Endodermal cell (in vitro differentiated cells): ENCODE data around the gene LRRC1. TPM values are rescaled to one million over a fixed set of nuclear protein-coding genes. Genes with fewer than 3 reads are reported as not detected.
A peak's percentile ranks its signal among the peaks of the same experiment; 100 is the strongest.

Source experiments
- DNase-seq: peaks from one replicate; pipeline ENCODE4 v3.0.0-alpha.2; 2017
- H3K27ac ChIP-seq: 2 replicates; pipeline ENCODE4 v1.5.1; 2013; ENCODE audit warnings: mild to moderate bottlenecking, low read depth, low read length, moderate library complexity
- H3K27me3 ChIP-seq: 2 replicates; pipeline ENCODE4 v1.6.1; 2013; ENCODE audit warnings: mild to moderate bottlenecking, low read length, moderate library complexity; ENCODE audit not compliant: insufficient read depth, control insufficient read depth, poor library complexity, severe bottlenecking
- H3K36me3 ChIP-seq: 2 replicates; pipeline ENCODE4 v1.7.0; 2013; ENCODE audit warnings: mild to moderate bottlenecking, low read length, moderate library complexity; ENCODE audit not compliant: control insufficient read depth, insufficient read depth
- H3K4me1 ChIP-seq: one replicate; pipeline ENCODE4 v1.7.0; 2013; ENCODE audit warnings: low read length; ENCODE audit not compliant: control insufficient read depth, insufficient read depth
- H3K4me3 ChIP-seq: 2 replicates; pipeline ENCODE4 v1.5.1; 2013; ENCODE audit warnings: mild to moderate bottlenecking, low read length, moderate library complexity
- H3K9ac ChIP-seq: 2 replicates; pipeline ENCODE4 v1.6.1; 2013; ENCODE audit warnings: mild to moderate bottlenecking, low read length, moderate library complexity; ENCODE audit not compliant: poor library complexity, severe bottlenecking; ENCODE audit errors: extremely low read depth
- H3K9me3 ChIP-seq: 2 replicates; pipeline ENCODE4 v1.6.1; 2013; ENCODE audit warnings: mild to moderate bottlenecking, low read length, moderate library complexity; ENCODE audit not compliant: control insufficient read depth
- H3K27ac Mint-ChIP-seq: 2 replicates; pipeline ENCODE4 v1.8.0; 2020; ENCODE audit warnings: mixed read lengths
- H3K27me3 Mint-ChIP-seq: 2 replicates; pipeline ENCODE4 v1.8.0; 2021; ENCODE audit warnings: mild to moderate bottlenecking, mixed read lengths; ENCODE audit not compliant: insufficient read depth
- H3K36me3 Mint-ChIP-seq: 2 replicates; pipeline ENCODE4 v1.8.0; 2020; ENCODE audit warnings: low read depth, mixed read lengths
- H3K4me1 Mint-ChIP-seq: 2 replicates; pipeline ENCODE4 v1.8.0; 2020; ENCODE audit warnings: mixed read lengths
- H3K4me3 Mint-ChIP-seq: 2 replicates; pipeline ENCODE4 v1.8.0; 2020; ENCODE audit warnings: mild to moderate bottlenecking, moderate library complexity, mixed read lengths
- H3K9me3 Mint-ChIP-seq: 2 replicates; pipeline ENCODE4 v1.8.0; 2020; ENCODE audit warnings: mild to moderate bottlenecking, mixed read lengths
- WGBS, 2 experiments: methylation state at CpG; one replicate each; pipeline versions ENCODE4 v1.1.5 to v1.1.7; 2013; ENCODE audit warnings: missing lambda C conversion rate in 2 of 2, mixed read lengths in 1 of 2; ENCODE audit not compliant: insufficient coverage in 1 of 2, insufficient read length in 1 of 2; 5-methylcytosine and 5-hydroxymethylcytosine counted together
- total RNA-seq, 2 donors: library from RNA; stranded (reverse); fragmentation: NEBNext Ultra II Directional in 1 of 2; extraction: Animal tissue kit (Norgen Biotek cat#: 25700) in 1 of 2; gene quantifications; 2 replicates in 1 of 2; 3 replicates in 1 of 2; pipeline ENCODE4 v1.2.1, GENCODE V29; 2021
- TF ChIP-seq, protein P1 (sequence below): fragments of 200-600 bp; sonication (generic); conservative IDR thresholded peaks from 2 replicates; pipeline ENCODE4 v1.5.0; 2021; ENCODE audit warnings: antibody characterized with exemption, mild to moderate bottlenecking

The LRRC1 gene
- total RNA-seq, 2 donors from 2014 or later: 14.1 to 15.3 TPM

DNA sequence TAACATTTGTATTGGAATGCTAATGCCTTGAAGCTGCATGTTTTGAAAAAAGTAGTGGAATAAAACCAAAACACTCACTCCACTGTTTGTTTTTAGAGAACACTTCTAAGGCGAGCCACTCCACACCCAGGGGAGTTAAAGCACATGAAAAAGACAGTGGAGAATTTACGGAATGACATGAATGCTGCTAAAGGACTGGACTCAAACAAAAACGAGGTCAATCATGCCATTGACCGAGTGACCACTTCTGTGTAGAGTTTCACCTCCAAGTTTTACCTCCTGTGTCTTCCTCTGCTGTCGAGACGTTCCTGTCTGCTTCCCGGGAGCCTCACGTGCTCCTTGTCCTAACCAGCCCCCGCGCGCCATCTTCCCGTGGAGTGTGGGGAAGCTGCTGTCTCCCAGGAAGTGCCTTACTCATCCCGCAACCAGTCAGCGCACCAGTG lies 127.8 kb downstream of the LRRC1 start:
- Histone ChIP-seq H3K4me3 (no peak overlapping the region), H3K27me3 (no peaks in the 10 kb centered on the region), H3K9ac (no peak overlapping the region), H3K27ac (peak overlapping the region; percentile 42), H3K36me3 (peaks cover 3% of the 10 kb centered on the region), H3K9me3 (no peaks in the 10 kb centered on the region), H3K4me1 (no peaks in the 10 kb centered on the region)
- TF ChIP-seq, protein P1, sequence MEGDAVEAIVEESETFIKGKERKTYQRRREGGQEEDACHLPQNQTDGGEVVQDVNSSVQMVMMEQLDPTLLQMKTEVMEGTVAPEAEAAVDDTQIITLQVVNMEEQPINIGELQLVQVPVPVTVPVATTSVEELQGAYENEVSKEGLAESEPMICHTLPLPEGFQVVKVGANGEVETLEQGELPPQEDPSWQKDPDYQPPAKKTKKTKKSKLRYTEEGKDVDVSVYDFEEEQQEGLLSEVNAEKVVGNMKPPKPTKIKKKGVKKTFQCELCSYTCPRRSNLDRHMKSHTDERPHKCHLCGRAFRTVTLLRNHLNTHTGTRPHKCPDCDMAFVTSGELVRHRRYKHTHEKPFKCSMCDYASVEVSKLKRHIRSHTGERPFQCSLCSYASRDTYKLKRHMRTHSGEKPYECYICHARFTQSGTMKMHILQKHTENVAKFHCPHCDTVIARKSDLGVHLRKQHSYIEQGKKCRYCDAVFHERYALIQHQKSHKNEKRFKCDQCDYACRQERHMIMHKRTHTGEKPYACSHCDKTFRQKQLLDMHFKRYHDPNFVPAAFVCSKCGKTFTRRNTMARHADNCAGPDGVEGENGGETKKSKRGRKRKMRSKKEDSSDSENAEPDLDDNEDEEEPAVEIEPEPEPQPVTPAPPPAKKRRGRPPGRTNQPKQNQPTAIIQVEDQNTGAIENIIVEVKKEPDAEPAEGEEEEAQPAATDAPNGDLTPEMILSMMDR: no peak
- Mint-ChIP-seq H3K27ac (peak overlapping the region; percentile 70), H3K4me1 (peaks cover 4% of the 10 kb centered on the region), H3K36me3 (peaks cover 8% of the 10 kb centered on the region), H3K9me3 (no peaks in the 10 kb centered on the region), H3K27me3 (no peaks in the 10 kb centered on the region), H3K4me3 (no peak overlapping the region)
- DNase-seq: peak; percentile 72
- WGBS, 2 experiments: 54 to 79% methylated on average over 6 to 14 of the region's 14 CpGs

DNA sequence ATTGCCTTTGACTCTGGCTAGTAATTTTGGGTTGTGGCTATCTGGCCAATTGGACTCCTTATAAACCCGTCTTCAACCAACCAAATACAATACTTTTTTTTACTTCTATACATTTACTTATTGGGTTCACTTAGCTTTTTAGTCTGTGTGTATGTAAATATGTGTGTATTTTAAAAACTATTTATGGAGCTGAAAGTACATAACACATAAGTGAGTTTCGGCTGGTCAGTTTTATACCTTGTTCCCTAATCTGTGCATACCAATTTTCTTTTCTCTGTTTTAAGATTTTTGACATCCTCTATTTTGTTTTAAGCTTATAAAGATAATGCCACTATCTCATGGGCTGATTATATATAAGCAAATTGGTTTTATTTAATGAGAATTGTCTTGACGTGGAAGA lies 129.5 kb downstream of the LRRC1 start:
- Histone ChIP-seq H3K27ac (no peak overlapping the region), H3K4me1 (no peaks in the 10 kb centered on the region), H3K4me3 (no peak overlapping the region), H3K36me3 (peaks cover 3% of the 10 kb centered on the region), H3K27me3 (no peaks in the 10 kb centered on the region), H3K9ac (no peak overlapping the region), H3K9me3 (no peaks in the 10 kb centered on the region)
- TF ChIP-seq, protein P1: no peak
- H3K9me3 Mint-ChIP-seq: peaks cover 3% of the 10 kb centered on the region
- WGBS, 2 experiments: 100% methylated on average over 1 to 2 of the region's 3 CpGs
- no peak for DNase-seq
- no peaks in the 10 kb centered on the region for H3K27me3 Mint-ChIP-seq
- H3K27ac Mint-ChIP-seq: no peak overlapping the region
- H3K36me3 Mint-ChIP-seq: peaks cover 16% of the 10 kb centered on the region
- H3K4me3 Mint-ChIP-seq: no peak overlapping the region
- H3K4me1 Mint-ChIP-seq: peaks cover 4% of the 10 kb centered on the region

DNA sequence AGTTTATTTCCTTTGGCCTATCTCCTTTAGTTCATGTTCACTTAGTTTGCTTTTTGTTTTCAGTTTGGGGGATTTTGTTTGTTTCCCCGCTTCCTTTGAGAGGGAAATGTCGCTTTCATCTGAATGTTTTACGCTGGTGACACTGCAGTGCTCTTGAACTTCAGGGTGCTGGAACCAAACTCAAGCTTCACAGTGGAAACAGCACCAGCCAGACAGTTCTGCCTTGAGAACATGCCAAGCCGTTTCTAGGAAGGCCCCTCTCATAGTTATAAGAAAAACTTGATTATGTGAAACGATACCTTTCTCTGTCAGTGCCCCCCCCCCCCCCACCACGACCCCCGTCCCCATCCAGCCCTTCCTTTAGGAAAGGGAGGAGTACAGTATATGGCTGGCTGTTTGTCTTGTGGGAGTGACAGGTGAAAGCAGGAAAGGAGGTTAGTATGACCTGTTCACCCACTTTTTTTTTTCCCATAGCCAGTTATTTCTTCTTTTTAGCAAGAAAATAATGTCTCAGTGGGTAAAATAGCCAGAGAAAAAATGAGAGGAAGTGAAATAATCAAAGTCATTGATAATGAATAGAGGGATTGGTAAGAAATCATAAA lies 130.1 kb downstream of the LRRC1 start:
- Mint-ChIP-seq H3K4me3 (no peak overlapping the region), H3K4me1 (peaks cover 4% of the 10 kb centered on the region), H3K36me3 (peaks cover 22% of the 10 kb centered on the region), H3K27me3 (no peaks in the 10 kb centered on the region), H3K9me3 (peaks cover 3% of the 10 kb centered on the region), H3K27ac (no peak overlapping the region)
- DNase-seq: no peak
- H3K9me3 ChIP-seq: no peaks in the 10 kb centered on the region
- no peaks in the 10 kb centered on the region for H3K4me1 ChIP-seq
- no peak overlapping the region for H3K9ac ChIP-seq
- no peak overlapping the region for H3K27ac ChIP-seq
- no peak overlapping the region for H3K4me3 ChIP-seq
- 88 to 94% methylated on average over 3 to 4 of the region's 7 CpGs for WGBS, 2 experiments
- TF ChIP-seq, protein P1: no peak
- H3K27me3 ChIP-seq: no peaks in the 10 kb centered on the region
- H3K36me3 ChIP-seq: peaks cover 3% of the 10 kb centered on the region
